Bronchial epithelial cell (primary cell): ENCODE results near the gene CA10. TPM values are rescaled to one million over a fixed set of nuclear protein-coding genes. Genes with fewer than 3 reads are reported as not detected.

Source experiments
- DNase-seq: peaks from one replicate; pipeline ENCODE4 v3.0.0-alpha.2; 2010; ENCODE audit warnings: low read depth
- FAIRE-seq: peaks from 2 replicates; lab custom pipeline; 2011; peaks lifted over from hg19 to GRCh38; lab: Jason Lieb, UNC
- H3K27me3 ChIP-seq: 2 replicates; pipeline ENCODE4 v1.5.1; 2011; ENCODE audit warnings: low read length; ENCODE audit not compliant: control insufficient read depth, insufficient read depth
- H3K36me3 ChIP-seq: 2 replicates; pipeline ENCODE4 v1.5.1; 2011; ENCODE audit warnings: low read length; ENCODE audit not compliant: control insufficient read depth, insufficient read depth
- H3K4me3 ChIP-seq: 2 replicates; pipeline ENCODE4 v1.5.1; 2011; ENCODE audit warnings: mild to moderate bottlenecking, low read depth, low read length, control low read depth
- CTCF ChIP-seq: IDR thresholded peaks from 2 replicates; pipeline ENCODE4 v1.5.1; 2011; ENCODE audit warnings: mild to moderate bottlenecking, moderate library complexity, low read length, control low read depth, inconsistent platforms; ENCODE audit not compliant: insufficient read depth, severe bottlenecking
- total RNA-seq: library from RNA; depleted of rRNA; stranded (reverse); fragments of >200 nt; gene quantifications from 2 replicates; pipeline ENCODE4 v1.2.1, GENCODE V29; 2014

CA10 gene
- total RNA-seq, 1 donor from 2014 or later, result not detected

- Histone ChIP-seq H3K36me3 (no peaks in the 10 kb centered on the region), H3K4me3 (no peak overlapping the region), H3K27me3 (no peaks in the 10 kb centered on the region)
- peak; percentile 74 for DNase-seq
- TF ChIP-seq CTCF, result no peak
- FAIRE-seq, result no peak
Observed at GRCh38 chr17:52128721-52129120, 29.8 kb downstream of the CA10 start.

- FAIRE-seq (no peak), DNase-seq (no peak)
- Histone ChIP-seq H3K4me3 (no peak overlapping the region), H3K36me3 (no peaks in the 10 kb centered on the region), H3K27me3 (no peaks in the 10 kb centered on the region)
- no peak for TF ChIP-seq CTCF
Observed at GRCh38 chr17:52124993-52125392, 33.5 kb downstream of the CA10 start.

- FAIRE-seq (no peak), DNase-seq (peak; percentile 48)
- no peak for TF ChIP-seq CTCF
- Histone ChIP-seq H3K36me3 (no peaks in the 10 kb centered on the region), H3K27me3 (no peaks in the 10 kb centered on the region), H3K4me3 (no peak overlapping the region)
Observed at GRCh38 chr17:52124561-52124960, 34.0 kb downstream of the CA10 start.

GRCh38 chr17:52120465-52120864 lies 38.0 kb downstream of the CA10 start:
- FAIRE-seq (no peak), DNase-seq (no peak)
- TF ChIP-seq CTCF, result no peak
- Histone ChIP-seq H3K4me3 (no peak overlapping the region), H3K27me3 (no peaks in the 10 kb centered on the region), H3K36me3 (no peaks in the 10 kb centered on the region)

GRCh38 chr17:52110923-52111581 lies 47.5 kb downstream of the CA10 start:
- TF ChIP-seq CTCF, result no peak

GRCh38 chr17:52106638-52107261 lies 51.8 kb downstream of the CA10 start:
- H3K4me3 ChIP-seq, result no peak overlapping the region
- no peak for FAIRE-seq
- no peaks in the 10 kb centered on the region for H3K27me3 ChIP-seq
- TF ChIP-seq CTCF, result peak; percentile 67
- DNase-seq, result peak; percentile 47
- no peaks in the 10 kb centered on the region for H3K36me3 ChIP-seq

More at GRCh38 chr17:52110923-52111581, 47.5 kb downstream of the CA10 start:
- Histone ChIP-seq H3K27me3 (no peaks in the 10 kb centered on the region), H3K4me3 (no peak overlapping the region), H3K36me3 (no peaks in the 10 kb centered on the region)
- no peak for DNase-seq
- FAIRE-seq, result no peak
